ENCODE results near the gene NEK6. TPM values are rescaled to one million over a fixed set of nuclear protein-coding genes. Genes with fewer than 3 reads are reported as not detected.

NEK6 gene
- total RNA-seq, 4 donors from 2014 or later = 25.3 to 53.1 (median 43.3) TPM

DNA sequence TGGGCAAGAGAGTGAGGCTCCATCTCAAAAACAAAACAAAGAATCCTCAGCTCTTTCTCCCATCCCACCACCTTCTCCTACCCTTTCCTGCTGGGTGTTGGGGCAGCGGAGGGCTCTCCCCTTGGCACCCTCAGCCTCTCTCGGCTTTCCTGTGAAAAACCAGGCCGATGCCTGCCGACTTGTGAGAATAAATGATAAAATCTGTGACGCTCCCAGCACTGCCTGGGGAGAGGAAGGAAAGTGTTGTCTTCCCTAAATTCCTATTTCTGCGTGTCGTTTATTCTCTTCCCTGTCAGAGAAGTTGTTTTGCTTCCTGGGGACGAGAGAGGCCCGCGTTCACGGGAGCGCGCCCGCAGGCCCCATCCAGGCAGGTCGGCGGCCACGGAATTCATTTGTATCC, 19.7 kb downstream of the NEK6 start:
- 70 to 77% methylated on average over 17 of the region's 17 CpGs for WGBS, 2 donors
- peak overlapping the region; percentile 87 to 98 (median 96) for H3K27ac ChIP-seq
- TF ChIP-seq POLR2A (IDR thresholded peaks at IDR 0.05) (no peak), EP300 (IDR thresholded peaks at IDR 0.05) (no peak)
- TF ChIP-seq, protein P1, sequence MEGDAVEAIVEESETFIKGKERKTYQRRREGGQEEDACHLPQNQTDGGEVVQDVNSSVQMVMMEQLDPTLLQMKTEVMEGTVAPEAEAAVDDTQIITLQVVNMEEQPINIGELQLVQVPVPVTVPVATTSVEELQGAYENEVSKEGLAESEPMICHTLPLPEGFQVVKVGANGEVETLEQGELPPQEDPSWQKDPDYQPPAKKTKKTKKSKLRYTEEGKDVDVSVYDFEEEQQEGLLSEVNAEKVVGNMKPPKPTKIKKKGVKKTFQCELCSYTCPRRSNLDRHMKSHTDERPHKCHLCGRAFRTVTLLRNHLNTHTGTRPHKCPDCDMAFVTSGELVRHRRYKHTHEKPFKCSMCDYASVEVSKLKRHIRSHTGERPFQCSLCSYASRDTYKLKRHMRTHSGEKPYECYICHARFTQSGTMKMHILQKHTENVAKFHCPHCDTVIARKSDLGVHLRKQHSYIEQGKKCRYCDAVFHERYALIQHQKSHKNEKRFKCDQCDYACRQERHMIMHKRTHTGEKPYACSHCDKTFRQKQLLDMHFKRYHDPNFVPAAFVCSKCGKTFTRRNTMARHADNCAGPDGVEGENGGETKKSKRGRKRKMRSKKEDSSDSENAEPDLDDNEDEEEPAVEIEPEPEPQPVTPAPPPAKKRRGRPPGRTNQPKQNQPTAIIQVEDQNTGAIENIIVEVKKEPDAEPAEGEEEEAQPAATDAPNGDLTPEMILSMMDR (IDR thresholded peaks at IDR 0.05) = no peak
- no peak overlapping the region for H3K4me3 ChIP-seq
- H3K4me1 ChIP-seq = peaks cover 14 to 100% (median 78%) of the 10 kb centered on the region in 4 donors
- no peaks in the 10 kb centered on the region for H3K9me3 ChIP-seq
- H3K36me3 ChIP-seq = no peaks in the 10 kb centered on the region
- no peaks in the 10 kb centered on the region for H3K27me3 ChIP-seq
- DNase-seq (ENCODE audit: low spot score in 2 of 2) = no peak

DNA sequence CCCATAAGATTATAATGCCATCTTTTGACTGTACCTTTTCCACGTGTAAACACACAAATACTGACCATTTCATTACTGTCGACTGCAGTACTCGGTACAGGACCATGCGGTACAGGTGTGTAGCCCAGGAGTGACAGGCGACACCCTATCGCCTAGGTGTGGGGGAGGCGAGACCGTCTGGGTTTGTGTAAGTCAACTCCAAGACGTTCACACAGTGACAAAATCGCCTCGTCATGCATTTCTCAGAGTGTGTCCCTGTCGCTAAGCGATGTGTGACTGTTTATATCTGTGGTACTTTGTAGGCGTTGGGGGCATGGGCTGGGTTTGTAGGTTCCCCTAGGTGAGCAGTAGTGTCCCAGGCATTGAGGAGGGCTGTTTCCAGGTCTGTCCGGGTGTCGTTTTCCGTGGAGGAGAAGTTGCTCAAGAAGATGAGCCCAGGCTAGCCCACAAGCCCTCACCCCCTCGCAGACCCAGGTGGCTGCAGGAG, 20.3 kb downstream of the NEK6 start:
- peak overlapping the region; percentile 87 to 98 (median 96) for H3K27ac ChIP-seq
- H3K36me3 ChIP-seq = no peaks in the 10 kb centered on the region
- H3K4me1 ChIP-seq = peaks cover 17 to 100% (median 80%) of the 10 kb centered on the region in 4 donors
- 73 to 83% methylated on average over 17 to 18 of the region's 18 CpGs for WGBS, 2 donors
- TF ChIP-seq POLR2A (IDR thresholded peaks at IDR 0.05) (no peak), EP300 (IDR thresholded peaks at IDR 0.05) (peak in 1 of 2 donors; percentile 26)
- DNase-seq (ENCODE audit: low spot score in 2 of 2) = no peak
- H3K4me3 ChIP-seq = no peak overlapping the region
- no peaks in the 10 kb centered on the region for H3K27me3 ChIP-seq
- no peaks in the 10 kb centered on the region for H3K9me3 ChIP-seq

DNA sequence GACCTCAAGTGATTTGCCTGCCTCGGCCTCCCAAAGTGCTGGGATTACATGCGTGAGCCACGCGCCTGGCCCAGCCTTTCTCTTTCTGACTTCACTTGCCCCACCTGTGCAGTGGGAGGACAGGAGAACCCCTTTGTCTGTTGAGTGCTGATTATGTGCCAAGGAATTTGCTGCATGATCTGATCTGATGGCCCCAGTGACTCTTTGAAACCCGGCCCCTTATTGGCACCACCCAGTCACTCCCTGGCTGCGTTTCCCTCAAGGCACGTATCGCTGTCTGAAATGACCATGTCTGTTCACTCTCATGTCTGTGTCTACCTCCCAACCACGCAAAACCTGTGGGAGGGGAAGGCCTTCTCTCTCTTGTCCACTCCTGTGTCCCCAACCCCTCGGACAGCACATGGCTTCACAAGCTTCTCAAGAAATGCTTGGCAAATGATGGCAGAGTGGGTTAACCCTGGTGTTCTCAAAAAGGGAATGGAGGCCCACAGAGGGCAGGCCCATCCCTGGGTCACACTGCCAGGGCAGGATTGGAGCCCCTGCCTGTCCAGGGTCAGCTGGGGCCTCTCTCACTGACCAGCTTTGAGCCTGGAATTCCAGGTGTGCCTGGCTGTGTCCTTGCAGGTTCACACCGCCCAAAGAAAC, 21.9 kb downstream of the NEK6 start:
- no peak for DNase-seq (ENCODE audit: low spot score in 2 of 2)
- no peaks in the 10 kb centered on the region for H3K27me3 ChIP-seq
- no peak for TF ChIP-seq POLR2A (IDR thresholded peaks at IDR 0.05)
- TF ChIP-seq EP300 (IDR thresholded peaks at IDR 0.05) = no peak
- TF ChIP-seq, protein P1 (IDR thresholded peaks at IDR 0.05) = no peak
- no peaks in the 10 kb centered on the region for H3K9me3 ChIP-seq
- peak overlapping the region; percentile 87 to 98 (median 96) for H3K27ac ChIP-seq
- WGBS, 2 donors = 49 to 57% methylated on average over 11 of the region's 11 CpGs
- H3K4me3 ChIP-seq = no peak overlapping the region
- peaks cover 17 to 100% (median 82%) of the 10 kb centered on the region in 4 donors for H3K4me1 ChIP-seq
- no peaks in the 10 kb centered on the region for H3K36me3 ChIP-seq

DNA sequence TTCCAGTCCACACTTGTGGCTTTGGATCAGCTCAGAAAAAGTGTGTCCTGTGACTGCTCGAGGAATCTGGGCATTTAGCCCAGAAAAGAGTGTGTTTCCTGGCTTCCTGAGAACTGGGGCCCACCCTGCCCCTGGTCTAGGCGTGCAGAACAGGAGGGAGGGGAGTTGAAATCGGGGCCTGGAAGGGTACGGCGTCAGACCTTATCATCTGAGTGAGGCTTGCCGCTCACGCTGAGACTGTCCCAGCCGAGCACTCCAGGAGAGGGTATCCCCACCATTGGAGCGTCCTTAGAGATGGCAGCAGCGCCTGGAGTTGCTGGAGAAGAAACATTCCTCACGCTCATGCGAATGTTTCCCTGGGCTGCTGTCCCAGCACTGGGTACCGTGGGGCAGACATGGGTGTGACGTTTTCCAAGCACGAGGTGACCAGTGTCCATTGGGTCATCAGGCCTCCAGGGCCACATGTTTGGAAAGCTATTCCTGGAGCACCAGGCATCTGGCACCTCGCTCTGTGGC, 22.5 kb downstream of the NEK6 start:
- Histone ChIP-seq H3K4me1 (peaks cover 17 to 100% (median 81%) of the 10 kb centered on the region in 4 donors), H3K27ac (peak overlapping the region; percentile 87 to 98 (median 96)), H3K36me3 (no peaks in the 10 kb centered on the region), H3K9me3 (no peaks in the 10 kb centered on the region), H3K27me3 (no peaks in the 10 kb centered on the region), H3K4me3 (no peak overlapping the region)
- 22 to 27% methylated on average over 16 of the region's 16 CpGs for WGBS, 2 donors
- peak in 1 of 2 donors; percentile 65 for DNase-seq (ENCODE audit: low spot score in 2 of 2)
- TF ChIP-seq EP300 (IDR thresholded peaks at IDR 0.05) (peak; percentile 57 to 79), POLR2A (IDR thresholded peaks at IDR 0.05) (no peak)

DNA sequence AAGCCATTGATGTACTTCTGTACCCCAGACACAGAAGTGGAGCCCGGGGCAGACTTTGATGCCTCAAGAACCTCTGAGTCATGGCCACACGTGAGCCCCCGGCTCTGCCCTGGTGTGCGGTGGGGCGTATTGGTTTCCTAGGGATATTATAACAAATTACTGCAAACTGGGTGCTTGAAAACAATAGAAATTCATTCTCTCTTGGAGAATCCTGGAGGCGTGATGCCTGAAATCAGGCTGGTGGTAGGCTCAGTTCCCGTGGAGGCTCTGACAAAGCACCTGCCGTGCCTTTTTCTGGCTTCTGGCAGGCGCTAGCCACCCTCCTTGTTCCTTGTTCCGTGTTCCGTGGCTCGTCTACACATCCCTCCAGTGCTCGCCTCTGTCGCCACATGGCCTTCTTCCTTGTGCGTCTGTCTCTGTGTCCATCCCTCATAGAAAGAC, 24.2 kb downstream of the NEK6 start:
- 30 to 37% methylated on average over 13 to 15 of the region's 15 CpGs for WGBS, 2 donors
- no peaks in the 10 kb centered on the region for H3K9me3 ChIP-seq
- H3K36me3 ChIP-seq = no peaks in the 10 kb centered on the region
- TF ChIP-seq EP300 (IDR thresholded peaks at IDR 0.05) (no peak), POLR2A (IDR thresholded peaks at IDR 0.05) (no peak)
- TF ChIP-seq, protein P1 (IDR thresholded peaks at IDR 0.05) = no peak
- no peak overlapping the region for H3K4me3 ChIP-seq
- peak overlapping the region; percentile 87 to 98 (median 96) for H3K27ac ChIP-seq
- H3K27me3 ChIP-seq = no peaks in the 10 kb centered on the region
- DNase-seq (ENCODE audit: low spot score in 2 of 2) = no peak
- H3K4me1 ChIP-seq = peaks cover 25 to 100% (median 89%) of the 10 kb centered on the region in 4 donors

All from tibial nerve (tissue), 4 donors.